GM21576 (cell line): ENCODE results near the gene PTPN6.

ENCODE experiments used
- ATAC-seq: cut with Tn5 transposase; IDR thresholded peaks from one replicate; pipeline ENCODE4 v1.9.1; 2021; ENCODE audit warnings: mild to moderate bottlenecking, moderate library complexity; ENCODE audit not compliant: unreplicated experiment

The PTPN6 gene

DNA sequence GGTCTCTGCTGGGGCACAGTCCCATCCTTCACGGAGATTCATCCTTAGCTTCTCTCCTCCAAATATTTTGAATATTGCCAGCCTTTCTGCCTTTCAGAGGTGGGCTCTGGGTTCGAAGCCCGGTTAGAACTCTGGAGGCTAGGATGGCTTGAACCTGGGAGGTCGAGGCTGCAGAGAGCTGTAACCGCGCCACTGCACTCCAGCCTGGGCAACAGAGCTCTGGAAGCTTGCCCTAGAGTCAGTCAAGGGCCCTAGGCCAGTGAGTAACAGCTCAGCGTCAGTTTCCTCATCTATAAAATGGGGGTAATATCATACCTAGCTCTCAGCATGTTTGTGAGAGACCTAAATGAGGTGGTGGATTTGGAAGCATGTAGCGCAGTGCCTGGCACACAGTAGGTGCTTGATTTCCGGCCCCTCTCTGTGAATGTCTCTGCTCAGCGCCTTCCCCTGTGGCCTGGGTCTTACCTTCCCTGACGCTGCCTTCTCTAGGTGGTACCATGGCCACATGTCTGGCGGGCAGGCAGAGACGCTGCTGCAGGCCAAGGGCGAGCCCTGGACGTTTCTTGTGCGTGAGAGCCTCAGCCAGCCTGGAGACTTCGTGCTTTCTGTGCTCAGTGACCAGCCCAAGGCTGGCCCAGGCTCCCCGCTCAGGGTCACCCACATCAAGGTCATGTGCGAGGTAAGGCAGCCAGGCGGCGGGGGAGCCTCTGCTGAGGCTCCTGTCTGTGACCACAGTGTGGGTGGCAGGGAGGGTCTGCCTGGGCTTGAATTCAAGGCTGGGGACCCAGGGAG lies 3.4 kb downstream of the PTPN6 start:
- no peak for ATAC-seq

DNA sequence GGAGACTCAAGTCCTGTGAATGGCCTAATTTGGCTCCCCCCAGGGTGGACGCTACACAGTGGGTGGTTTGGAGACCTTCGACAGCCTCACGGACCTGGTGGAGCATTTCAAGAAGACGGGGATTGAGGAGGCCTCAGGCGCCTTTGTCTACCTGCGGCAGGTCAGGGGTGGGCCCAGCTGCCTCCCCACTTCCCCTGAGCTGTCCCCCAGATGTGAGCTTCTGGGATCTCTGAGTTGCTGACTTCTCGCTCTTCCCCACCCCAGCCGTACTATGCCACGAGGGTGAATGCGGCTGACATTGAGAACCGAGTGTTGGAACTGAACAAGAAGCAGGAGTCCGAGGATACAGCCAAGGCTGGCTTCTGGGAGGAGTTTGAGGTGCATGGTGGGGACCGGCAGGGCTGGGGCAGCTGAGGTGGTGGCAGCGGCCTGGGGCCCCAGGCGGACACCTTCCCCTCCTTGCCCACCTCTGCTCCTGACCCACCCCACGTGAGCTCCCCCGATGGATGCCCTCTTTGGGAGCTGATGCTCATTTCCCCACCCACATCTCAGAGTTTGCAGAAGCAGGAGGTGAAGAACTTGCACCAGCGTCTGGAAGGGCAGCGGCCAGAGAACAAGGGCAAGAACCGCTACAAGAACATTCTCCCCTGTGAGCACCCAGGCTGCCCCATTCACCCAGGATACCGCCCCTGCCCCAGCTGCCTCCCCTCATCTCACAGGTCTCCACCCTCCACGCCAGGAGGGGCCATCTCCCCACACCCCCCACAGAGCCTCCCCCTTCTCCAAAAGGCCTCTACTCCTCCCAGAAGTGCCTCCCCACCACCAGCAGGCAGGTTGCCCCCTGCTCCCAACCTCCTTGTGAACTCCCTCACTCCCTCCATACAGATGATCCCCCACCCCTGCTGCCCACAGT lies 4.2 kb downstream of the PTPN6 start:
- ATAC-seq = no peak

DNA sequence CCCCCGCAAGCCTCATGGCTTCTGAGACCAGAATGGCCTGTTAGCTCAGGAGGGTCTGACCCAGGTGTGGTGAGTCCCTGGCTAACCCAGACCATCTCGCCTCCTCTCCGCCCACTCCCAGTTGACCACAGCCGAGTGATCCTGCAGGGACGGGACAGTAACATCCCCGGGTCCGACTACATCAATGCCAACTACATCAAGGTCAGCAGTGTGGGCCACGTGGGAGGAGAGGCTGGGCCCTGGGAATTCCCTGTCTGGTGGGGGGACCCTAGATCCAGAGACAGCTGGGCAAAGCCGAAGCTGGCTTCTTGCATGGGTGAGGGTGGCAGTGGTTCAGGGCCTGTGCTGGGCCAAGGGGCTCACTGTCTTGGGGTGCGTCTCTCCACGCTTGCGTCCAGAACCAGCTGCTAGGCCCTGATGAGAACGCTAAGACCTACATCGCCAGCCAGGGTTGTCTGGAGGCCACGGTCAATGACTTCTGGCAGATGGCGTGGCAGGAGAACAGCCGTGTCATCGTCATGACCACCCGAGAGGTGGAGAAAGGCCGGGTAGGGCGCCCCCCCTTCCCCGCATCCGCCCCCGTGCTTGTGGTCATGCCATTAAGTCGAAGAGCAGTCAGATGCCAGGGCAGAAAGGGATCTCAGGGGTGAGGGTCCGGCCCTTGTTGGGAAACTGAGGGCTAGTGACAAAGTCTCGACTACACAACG lies 5.0 kb downstream of the PTPN6 start:
- no peak for ATAC-seq

DNA sequence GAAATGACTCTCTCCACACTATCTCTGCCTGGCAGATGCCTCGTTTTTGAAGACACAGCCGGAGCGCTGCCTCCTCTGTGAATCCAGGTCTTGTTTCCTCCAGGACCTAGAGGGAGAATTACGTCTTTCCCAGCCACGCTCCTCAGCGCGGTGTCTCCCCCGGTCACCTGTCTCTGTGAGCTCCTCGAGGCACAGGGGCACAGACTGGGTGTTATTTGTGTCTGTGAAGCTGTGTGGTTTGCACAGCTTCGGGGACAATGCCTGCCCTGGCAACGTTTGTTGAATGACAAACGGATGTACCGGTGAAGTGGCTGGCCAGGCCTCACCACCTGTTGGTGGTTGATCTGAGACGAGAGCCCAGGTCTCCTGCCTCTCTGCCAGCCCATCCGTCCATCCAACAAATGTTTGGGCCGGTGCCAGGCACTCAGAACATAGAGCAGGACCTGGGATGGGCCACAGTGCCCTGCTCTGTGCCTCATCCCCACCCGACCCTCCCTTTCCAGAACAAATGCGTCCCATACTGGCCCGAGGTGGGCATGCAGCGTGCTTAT lies 6.1 kb downstream of the PTPN6 start:
- no peak for ATAC-seq

DNA sequence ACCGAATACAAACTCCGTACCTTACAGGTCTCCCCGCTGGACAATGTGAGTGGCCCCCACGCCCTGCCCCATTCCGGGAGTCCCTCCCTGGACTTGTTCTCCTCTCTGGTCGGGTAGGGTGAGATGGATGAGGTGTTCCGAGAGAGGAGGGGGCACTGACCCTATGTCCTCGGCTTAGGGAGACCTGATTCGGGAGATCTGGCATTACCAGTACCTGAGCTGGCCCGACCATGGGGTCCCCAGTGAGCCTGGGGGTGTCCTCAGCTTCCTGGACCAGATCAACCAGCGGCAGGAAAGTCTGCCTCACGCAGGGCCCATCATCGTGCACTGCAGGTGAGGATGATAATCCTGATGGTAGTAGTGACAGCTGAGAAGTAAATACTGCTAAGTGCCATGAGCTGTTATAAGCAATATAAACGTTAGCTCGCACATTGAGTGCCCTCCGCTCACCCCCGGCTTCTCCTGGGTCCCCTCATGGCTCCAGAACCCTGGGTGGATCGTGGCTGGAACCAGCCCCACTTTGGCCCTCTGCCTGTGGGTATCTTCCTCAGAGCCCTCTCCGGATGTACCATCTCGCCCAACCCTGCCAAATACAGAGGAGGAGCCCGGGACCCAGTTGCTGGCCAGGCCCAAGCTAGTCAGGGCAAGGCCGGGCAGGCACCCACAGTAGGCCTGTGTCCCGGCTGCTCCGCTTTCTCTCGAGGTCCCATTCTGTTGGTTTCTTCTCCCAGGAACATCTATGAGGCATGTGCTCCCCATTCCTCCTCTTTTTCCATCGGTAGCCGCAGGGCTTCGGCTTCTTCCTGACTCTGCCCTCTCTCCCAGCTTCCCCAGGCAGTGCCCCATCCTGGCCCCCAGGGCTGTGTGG lies 6.8 kb downstream of the PTPN6 start:
- no peak for ATAC-seq

DNA sequence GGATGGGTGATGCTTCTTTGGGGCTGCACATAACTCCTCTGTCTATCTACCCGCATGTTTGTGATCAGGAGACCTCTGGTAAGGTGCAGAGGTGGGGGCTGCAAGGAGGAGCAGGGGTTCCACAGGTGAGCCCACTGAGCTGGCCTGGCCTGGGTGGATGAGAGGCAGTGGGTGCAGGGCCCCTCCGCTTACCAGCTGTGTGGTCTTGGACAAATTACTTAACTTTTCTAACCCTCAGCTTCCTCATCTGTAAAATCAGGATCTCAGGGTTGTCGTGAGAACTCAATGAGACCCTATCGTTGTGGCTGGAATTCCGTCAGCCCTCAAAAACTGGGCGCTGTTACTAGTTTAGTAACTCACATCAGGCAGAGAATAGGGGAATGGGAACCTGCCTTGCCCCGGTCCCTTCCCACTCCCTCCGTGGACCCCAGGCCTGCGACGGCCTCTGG lies 7.5 kb downstream of the PTPN6 start:
- ATAC-seq = no peak

DNA sequence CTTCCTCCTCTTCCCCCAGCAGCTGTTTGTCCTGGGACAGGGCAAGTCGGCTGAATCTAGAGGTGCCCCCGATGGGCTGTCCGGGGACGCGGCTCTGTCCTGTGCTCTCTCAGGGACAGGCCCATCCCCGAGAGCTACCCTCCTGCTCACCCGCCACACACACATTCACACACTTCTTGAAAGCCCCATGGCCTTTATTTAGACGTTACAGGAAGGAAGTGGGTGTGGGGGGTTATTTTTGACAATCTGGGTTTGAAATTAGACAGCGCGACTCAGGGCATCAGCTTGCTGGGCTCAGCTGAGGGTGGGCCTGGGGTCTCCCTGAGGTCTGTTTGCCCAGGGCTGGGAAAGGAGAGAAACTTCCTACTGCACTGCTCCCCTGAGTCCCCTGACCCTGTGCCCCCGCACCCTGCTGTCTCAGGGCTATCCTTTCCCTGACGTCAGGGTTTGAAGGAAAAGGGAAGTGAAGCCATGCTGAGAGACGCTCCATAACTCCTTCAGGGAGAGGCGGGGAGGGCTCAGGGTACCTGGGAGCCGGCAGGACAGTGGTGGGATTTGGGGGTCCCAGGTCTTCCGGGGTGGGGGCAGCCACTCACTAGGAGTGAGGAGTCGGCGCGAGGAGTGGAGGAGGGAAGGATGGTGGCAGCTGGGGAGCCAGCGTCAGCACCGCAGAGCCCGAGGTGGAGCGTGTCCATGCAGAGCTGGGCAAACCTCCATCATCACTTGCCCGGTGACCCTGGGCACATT lies 8.1 kb downstream of the PTPN6 start:
- peak; percentile 46 for ATAC-seq

DNA sequence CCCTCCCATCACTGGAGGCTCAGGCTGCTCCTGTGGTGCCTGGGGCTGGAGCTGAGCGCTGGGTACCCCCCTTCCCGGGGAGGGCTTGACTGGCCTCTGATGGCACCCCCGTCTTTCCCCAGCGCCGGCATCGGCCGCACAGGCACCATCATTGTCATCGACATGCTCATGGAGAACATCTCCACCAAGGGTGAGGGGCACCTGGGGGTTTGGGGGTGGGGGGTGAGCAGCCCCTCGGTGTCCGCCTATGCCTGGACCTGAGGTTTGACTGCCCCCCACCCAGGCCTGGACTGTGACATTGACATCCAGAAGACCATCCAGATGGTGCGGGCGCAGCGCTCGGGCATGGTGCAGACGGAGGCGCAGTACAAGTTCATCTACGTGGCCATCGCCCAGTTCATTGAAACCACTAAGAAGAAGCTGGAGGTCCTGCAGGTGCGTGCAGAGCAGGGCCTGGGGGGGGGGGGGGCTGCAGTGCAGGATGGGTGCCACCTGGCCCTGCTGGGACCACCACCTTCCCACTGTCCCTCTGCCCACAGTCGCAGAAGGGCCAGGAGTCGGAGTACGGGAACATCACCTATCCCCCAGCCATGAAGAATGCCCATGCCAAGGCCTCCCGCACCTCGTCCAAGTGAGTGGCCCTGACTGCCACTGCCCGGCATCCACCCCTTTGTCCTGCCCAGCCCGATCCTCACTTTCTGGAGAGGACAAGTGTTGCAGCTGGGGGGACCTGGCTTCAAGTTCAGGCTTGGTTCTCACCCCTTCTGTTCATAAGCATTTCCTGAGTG lies 8.8 kb downstream of the PTPN6 start:
- ATAC-seq = no peak

DNA sequence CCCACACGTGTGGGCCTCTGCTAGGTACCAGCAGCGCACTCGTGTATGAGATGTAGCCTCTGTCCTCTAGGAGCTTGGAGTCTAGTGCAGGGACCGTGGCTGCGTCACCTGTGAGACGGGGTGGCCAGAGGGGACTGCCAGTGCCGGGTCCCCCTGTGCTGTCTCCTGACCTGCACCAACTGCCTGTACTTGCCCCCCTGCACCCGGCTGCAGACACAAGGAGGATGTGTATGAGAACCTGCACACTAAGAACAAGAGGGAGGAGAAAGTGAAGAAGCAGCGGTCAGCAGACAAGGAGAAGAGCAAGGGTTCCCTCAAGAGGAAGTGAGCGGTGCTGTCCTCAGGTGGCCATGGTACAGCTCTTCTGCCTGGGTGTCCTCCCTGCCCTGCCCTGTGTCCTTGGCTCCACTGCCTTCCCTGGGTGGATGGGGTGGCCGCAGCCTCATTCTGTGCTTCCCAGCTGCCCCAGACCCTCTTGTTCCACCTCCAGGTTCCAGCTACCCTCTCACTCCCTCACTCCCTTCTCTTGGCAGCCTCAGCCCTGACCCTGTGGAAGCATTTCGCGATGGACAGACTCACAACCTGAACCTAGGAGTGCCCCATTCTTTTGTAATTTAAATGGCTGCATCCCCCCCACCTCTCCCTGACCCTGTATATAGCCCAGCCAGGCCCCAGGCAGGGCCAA lies 9.6 kb downstream of the PTPN6 start:
- no peak for ATAC-seq

DNA sequence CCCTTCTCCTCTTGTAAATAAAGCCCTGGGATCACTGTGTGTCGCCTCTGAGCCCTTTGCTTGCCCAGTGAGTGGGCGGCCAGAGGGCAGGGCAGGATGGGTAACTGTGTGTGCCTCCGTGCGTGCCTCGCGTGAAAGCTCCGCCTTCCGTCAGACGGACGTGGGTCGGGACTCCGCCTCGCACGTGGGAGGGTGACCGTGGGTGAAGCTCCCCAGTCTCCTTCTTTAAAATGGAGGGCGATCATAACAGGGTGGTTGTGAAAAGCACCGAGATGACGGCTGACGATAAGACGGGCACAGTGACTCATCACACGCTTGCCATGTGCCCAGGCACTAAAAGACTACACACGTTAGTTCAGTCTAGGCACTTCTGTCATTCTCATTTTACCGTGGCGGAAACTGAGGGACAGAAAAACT lies 10.1 kb downstream of the PTPN6 start:
- no peak for ATAC-seq

DNA sequence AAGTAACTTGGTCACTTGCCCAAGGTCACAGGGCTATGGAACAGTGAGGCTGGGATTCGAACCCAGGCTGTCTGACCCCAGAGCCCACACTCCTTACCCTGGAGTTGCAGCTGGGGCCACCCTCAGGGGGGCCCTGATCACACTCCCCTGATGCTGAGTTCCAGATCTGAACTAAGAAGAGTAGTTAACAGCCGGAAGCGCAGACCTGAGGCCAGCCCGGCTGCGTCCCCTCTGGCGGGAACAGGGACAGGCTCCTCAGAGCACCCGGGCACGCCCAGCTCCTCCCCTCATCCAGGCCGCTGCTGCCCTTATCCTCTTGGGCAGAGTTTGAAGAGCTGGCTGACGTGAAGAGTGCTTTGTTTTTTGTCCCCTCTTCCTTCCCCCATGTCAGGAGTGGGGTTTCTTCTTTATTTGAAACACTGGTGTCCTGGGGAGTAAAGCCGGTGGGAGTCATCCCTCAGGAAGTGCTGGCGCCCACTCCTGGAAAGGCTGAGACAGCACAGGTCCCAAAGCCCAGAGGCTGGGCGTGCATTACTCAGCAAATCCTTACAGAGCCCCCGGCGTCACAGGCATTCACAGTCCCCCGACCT lies 10.6 kb downstream of the PTPN6 start:
- ATAC-seq = no peak

DNA sequence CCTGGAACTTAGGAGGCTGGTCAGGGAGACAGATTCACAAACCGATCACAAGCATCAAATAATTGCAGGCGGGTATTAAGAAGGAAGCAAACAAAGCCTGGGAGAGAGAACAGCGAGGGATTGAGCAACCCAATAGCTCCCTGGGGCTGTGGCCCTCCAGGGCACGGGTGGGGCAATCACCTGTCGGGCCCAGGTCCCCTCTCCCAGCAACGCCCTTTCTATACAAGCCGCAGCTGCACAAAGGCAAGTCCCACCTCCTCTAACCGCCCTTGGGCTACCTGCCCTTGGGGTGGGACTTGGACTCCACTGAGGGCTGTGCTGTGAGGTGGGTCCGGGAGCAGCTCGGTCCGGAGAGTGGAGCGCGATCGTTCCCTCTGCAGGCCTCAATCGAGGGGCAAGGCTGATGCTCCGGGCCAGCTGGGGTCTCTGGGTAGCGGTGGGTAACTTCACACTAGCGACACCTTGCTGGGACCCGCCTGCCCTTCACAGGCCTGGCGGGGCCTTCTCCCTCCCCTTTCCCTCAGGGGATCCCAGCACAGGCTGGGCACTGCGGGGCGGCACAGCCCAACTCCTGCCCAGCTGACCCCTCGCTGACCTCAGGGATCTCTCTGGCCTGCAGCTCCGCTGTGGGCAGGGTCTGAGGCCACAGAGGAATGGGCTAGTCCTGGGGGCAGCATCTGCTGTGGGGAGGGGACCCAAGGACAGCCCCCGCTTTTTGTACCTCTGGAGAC lies 11.3 kb downstream of the PTPN6 start:
- no peak for ATAC-seq

DNA sequence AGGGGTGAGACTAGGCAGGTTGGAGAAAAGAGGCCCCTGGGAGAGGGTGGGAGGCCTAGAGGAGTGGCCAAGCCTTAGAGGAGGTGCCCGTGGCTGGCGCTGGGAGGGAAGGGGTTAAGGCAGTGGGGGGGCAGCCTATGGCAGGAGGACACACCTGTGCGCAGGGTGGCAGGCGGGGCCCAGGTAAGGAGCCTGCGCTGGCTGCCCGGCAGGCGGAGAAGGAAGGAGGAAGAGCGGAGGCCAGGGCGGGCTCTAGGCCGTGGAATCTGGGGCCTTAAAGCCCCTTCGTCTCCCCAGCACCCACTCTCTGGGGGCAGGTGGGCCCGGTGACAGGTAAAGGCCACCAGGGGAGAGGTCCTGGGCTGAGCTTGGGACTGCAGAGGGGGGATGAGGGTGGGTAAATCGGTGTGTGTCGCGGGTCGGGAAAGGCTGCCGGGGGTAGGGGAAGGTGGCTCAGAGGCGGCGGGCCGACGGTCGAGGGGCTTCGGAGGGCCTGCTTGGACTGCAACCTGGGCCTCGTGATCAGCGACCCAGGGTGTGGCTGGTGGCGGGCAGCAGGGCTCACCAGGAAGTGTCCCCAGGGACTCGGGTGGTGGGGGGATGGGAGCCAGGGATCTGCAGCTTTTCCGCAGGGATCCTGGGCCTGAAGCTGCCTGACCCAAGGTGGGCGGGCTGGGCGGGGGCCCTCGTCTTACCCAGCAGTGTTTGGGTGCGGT lies 12.0 kb downstream of the PTPN6 start:
- no peak for ATAC-seq

DNA sequence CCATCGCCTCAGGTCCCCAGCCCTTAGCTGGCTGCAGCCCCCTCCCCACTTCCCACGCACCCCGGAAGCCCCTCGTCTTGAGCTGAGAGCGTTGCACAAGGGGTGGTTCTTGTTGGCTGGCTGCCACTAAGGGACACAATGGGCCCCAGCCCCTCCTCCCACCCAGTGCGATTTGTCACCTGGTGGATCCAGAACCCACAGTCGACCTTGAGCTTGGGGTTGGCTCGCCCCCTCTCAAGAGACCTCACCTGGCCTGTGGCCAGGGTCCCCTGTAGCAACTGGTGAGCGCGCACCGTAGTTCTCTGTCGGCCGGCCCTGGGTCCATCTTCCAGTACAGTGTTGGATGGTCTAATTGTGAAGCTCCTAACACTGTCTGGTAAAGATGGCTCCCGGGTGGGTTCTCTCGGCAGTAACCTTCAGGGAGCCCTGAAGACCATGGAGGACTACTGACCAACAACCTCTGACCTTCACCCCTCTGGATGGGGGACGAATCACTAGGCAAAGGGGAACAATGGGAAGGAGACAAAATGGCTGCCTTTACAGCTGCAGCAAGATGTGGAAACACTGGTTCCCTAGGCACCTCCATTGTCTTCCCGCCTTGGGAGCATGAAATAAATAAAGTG lies 12.7 kb downstream of the PTPN6 start:
- ATAC-seq = no peak

DNA sequence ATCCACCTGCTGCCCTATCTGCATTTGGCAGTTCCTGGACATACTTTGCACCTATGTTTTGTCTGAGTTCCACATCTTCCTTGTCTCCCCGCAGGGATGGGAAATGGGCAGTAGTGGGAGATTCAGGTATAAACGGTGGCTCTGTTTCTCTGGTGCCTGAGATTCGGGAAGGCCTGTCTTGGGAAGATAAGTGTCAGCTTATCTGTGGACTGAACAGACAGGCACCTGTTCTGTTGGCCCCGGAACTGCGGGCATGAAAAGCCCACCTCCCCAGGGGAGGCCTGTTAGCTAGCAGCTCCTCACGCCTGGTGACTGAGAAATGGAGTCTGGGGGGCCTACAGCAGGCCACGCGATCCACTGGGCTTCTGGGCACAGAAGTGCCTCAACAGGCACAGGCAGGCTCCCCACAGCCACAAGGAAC lies 13.5 kb downstream of the PTPN6 start:
- no peak for ATAC-seq
